B cell (primary cell): ENCODE data around the gene STX1A. TPM values are rescaled to one million over a fixed set of nuclear protein-coding genes. Genes with fewer than 3 reads are reported as not detected.

Experiments used
- ATAC-seq: fragments of 200-7000 bp; cut with Tn5 transposase; one replicate; pipeline ENCODE4 v1.10.0; 2021; ENCODE audit warnings: low read depth, mild to moderate bottlenecking, moderate number of reproducible peaks, moderate library complexity
- CTCF ChIA-PET: fragments of 350-600 bp; sonication (Branson Sonifier 250); formaldehyde crosslinking; loops from one replicate; lab custom pipeline; 2021; ENCODE audit warnings: antibody characterized with exemption, inconsistent platforms; lab: Charles Lee
- POLR2A ChIA-PET: fragments of 350-600 bp; sonication (Branson Sonifier 250); formaldehyde crosslinking; loops from one replicate; lab custom pipeline; 2021; ENCODE audit warnings: antibody characterized with exemption; lab: Charles Lee
- DNase-seq: peaks from one replicate; pipeline ENCODE4 v3.0.0; 2013
- H2AFZ ChIP-seq: 2 replicates; pipeline ENCODE4 v1.6.1; 2012; ENCODE audit warnings: mild to moderate bottlenecking, low read depth, low read length; ENCODE audit not compliant: insufficient read depth, poor library complexity, severe bottlenecking
- H3K27ac ChIP-seq, 2 donors: 1 replicate in 1 of 2; 2 replicates in 1 of 2; pipeline ENCODE4 v1.5.1; 2012 to 2013; ENCODE audit warnings: low read length in 2 of 2, mild to moderate bottlenecking in 2 of 2, moderate library complexity in 1 of 2
- H3K27me3 ChIP-seq, 4 experiments: fragments of 200-600 bp in 1 of 4; sonication (generic) in 1 of 4; replicated peaks in 1 of 4; 1 replicate in 2 of 4; 2 replicates in 2 of 4; pipeline versions ENCODE4 v1.6.1 to v1.7.0; 2013 to 2016; ENCODE audit warnings: low read length in 3 of 4, mild to moderate bottlenecking in 2 of 4, mixed read lengths in 1 of 4, moderate library complexity in 1 of 4; ENCODE audit not compliant: insufficient read depth in 4 of 4, control insufficient read depth in 3 of 4; ENCODE audit errors: control extremely low read depth in 1 of 4
- H3K36me3 ChIP-seq, 2 experiments: replicated peaks in 1 of 2; 1 replicate in 1 of 2; 2 replicates in 1 of 2; pipeline versions ENCODE4 v1.6.1 to v1.7.1; 2013; ENCODE audit warnings: low read length in 1 of 2; ENCODE audit not compliant: insufficient read depth in 2 of 2, control insufficient read depth in 1 of 2; ENCODE audit errors: control extremely low read depth in 1 of 2, extremely low read depth in 1 of 2
- H3K4me1 ChIP-seq, 2 donors: fragments of 200-600 bp in 1 of 2; sonication (generic) in 1 of 2; 1 replicate in 1 of 2; 2 replicates in 1 of 2; pipeline versions ENCODE4 v1.5.1 to v1.6.1; 2013 to 2017; ENCODE audit warnings: low read length in 2 of 2; ENCODE audit not compliant: control insufficient read depth in 2 of 2, insufficient read depth in 2 of 2
- H3K4me2 ChIP-seq: replicated peaks from 2 replicates; pipeline ENCODE3; 2012; ENCODE audit warnings: mild to moderate bottlenecking, low read depth, low read length; ENCODE audit not compliant: poor library complexity, severe bottlenecking
- H3K4me3 ChIP-seq, 5 experiments: fragments of 200-600 bp in 1 of 5; sonication (generic) in 1 of 5; 1 replicate in 3 of 5; 2 replicates in 2 of 5; pipeline versions ENCODE4 v1.5.1 to v1.7.0; 2011 to 2016; ENCODE audit warnings: low read length in 4 of 5, mild to moderate bottlenecking in 4 of 5, low read depth in 2 of 5, control low read depth in 1 of 5, moderate library complexity in 1 of 5; ENCODE audit not compliant: insufficient read depth in 1 of 5; ENCODE audit errors: control extremely low read depth in 1 of 5, extremely low read depth in 1 of 5
- H3K79me2 ChIP-seq: fragments of 200-600 bp; sonication (generic); one replicate; pipeline ENCODE4 v1.6.0; 2016; ENCODE audit warnings: low read length; ENCODE audit not compliant: control insufficient read depth, insufficient read depth
- H3K9ac ChIP-seq: fragments of 200-600 bp; sonication (generic); 2 replicates; pipeline ENCODE4 v1.6.1; 2017; ENCODE audit warnings: mild to moderate bottlenecking, low read length, moderate library complexity
- H3K9me3 ChIP-seq, 3 donors: one replicate each; pipeline versions ENCODE4 v1.6.1 to v1.7.1; 2013; ENCODE audit warnings: low read length in 2 of 3; ENCODE audit not compliant: control insufficient read depth in 2 of 3, insufficient read depth in 1 of 3; ENCODE audit errors: control extremely low read depth in 1 of 3
- H4K20me1 ChIP-seq: 2 replicates; pipeline ENCODE4 v1.6.0; 2012; ENCODE audit warnings: mild to moderate bottlenecking, low read length; ENCODE audit not compliant: insufficient read depth, control insufficient read depth, poor library complexity, severe bottlenecking
- H3K27ac Mint-ChIP-seq: one replicate; pipeline ENCODE4 v1.8.0; 2021; ENCODE audit warnings: mixed read lengths
- H3K27me3 Mint-ChIP-seq: one replicate; pipeline ENCODE4 v1.8.0; 2021; ENCODE audit warnings: mixed read lengths
- H3K4me1 Mint-ChIP-seq: one replicate; pipeline ENCODE4 v1.8.0; 2021; ENCODE audit warnings: mixed read lengths
- H3K4me3 Mint-ChIP-seq: one replicate; pipeline ENCODE4 v1.8.0; 2021; ENCODE audit warnings: mixed read lengths
- H3K9me3 Mint-ChIP-seq: one replicate; pipeline ENCODE4 v1.8.0; 2022; ENCODE audit warnings: mixed read lengths; ENCODE audit not compliant: insufficient read depth
- EZH2 ChIP-seq: IDR thresholded peaks from 2 replicates; pipeline ENCODE4 v1.6.1; 2012; ENCODE audit warnings: borderline replicate concordance, low read depth, mild to moderate bottlenecking, moderate library complexity, low read length; ENCODE audit not compliant: insufficient read depth, poor library complexity, severe bottlenecking
- WGBS: methylation state at CpG from one replicate; pipeline ENCODE4 v1.1.5; 2013; ENCODE audit warnings: missing lambda C conversion rate; ENCODE audit not compliant: insufficient coverage; 5-methylcytosine and 5-hydroxymethylcytosine counted together
- intact Hi-C: fragments of 100-400 bp; cut with micrococcal nuclease; formaldehyde crosslinking; loops from one replicate; pipeline ENCODE4 v1.10.0; 2022
- polyA plus RNA-seq: library from polyadenylated mRNA; depleted of rRNA; stranded (reverse); fragments of >200 nt; gene quantifications from 2 replicates; pipeline ENCODE4 v1.2.3, GENCODE V29; 2012
- total RNA-seq, 2 donors: library from RNA; stranded (reverse); fragments of 120-200 nt in 1 of 2; gene quantifications; 1 replicate in 1 of 2; 2 replicates in 1 of 2; pipeline versions ENCODE4 v1.2.3 to v1.2.4, GENCODE V29; 2013 to 2022
- TF ChIP-seq, protein P1 (sequence below): fragments of 200-600 bp; IDR thresholded peaks from one replicate; pipeline ENCODE4 v1.8.0; 2022; ENCODE audit warnings: antibody characterized with exemption, mild to moderate bottlenecking

The STX1A gene
- total and polyA plus RNA-seq, 2 donors (not counting 1 experiment from before 2014, with no cell fraction given), result 3.1 to 9.6 TPM

DNA sequence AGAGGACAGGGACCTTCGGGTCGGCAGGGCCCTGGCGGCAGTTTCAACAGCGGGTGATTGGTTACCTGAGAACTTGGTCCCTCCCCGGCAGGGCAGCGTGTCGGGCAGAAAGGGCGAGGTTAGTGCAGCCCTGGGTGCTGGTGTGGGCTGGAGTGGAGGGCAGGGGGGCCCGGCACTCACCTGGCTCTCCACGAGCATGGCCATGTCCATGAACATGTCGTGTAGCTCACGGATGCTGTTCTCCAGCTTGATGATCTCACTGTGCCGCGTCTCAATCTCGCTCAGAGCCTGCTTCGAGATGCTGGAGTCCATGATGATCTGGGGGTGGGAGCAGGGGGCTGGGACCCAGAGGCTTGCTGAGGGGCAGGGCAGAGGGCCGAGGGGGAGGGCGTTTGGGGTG is 16.8 kb downstream of the STX1A start:
- no peak for ATAC-seq
- 88% methylated on average over 18 of the region's 18 CpGs for WGBS
- CTCF ChIA-PET, result interaction anchor here (1.1 kb wide), 1 partner anchor 96 kb away, joined by 6 read pairs; no protein-coding TSS in a partner anchor
- Histone ChIP-seq H4K20me1 (no peaks in the 10 kb centered on the region), H3K36me3 (peaks cover 0 to 12% of the 10 kb centered on the region in 2 experiments), H3K9me3 (peaks cover 0 to 5% (median 0%) of the 10 kb centered on the region in 3 donors), H2AFZ (no peak overlapping the region), H3K4me2 (no peak overlapping the region), H3K9ac (no peak overlapping the region), H3K79me2 (no peaks in the 10 kb centered on the region), H3K4me1 (peaks cover 18 to 22% of the 10 kb centered on the region in 2 donors), H3K4me3 (no peak overlapping the region), H3K27me3 (peaks cover 0 to 10% (median 0%) of the 10 kb centered on the region in 4 experiments), H3K27ac (no peak overlapping the region)
- Mint-ChIP-seq H3K9me3 (no peaks in the 10 kb centered on the region), H3K27me3 (peaks cover 7% of the 10 kb centered on the region), H3K27ac (no peak overlapping the region), H3K4me1 (peaks cover 25% of the 10 kb centered on the region), H3K4me3 (no peak overlapping the region)
- DNase-seq, result no peak
- TF ChIP-seq, protein P1, sequence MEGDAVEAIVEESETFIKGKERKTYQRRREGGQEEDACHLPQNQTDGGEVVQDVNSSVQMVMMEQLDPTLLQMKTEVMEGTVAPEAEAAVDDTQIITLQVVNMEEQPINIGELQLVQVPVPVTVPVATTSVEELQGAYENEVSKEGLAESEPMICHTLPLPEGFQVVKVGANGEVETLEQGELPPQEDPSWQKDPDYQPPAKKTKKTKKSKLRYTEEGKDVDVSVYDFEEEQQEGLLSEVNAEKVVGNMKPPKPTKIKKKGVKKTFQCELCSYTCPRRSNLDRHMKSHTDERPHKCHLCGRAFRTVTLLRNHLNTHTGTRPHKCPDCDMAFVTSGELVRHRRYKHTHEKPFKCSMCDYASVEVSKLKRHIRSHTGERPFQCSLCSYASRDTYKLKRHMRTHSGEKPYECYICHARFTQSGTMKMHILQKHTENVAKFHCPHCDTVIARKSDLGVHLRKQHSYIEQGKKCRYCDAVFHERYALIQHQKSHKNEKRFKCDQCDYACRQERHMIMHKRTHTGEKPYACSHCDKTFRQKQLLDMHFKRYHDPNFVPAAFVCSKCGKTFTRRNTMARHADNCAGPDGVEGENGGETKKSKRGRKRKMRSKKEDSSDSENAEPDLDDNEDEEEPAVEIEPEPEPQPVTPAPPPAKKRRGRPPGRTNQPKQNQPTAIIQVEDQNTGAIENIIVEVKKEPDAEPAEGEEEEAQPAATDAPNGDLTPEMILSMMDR, result no peak
- POLR2A ChIA-PET, result no interaction called here
- intact Hi-C loops, result no loop called here

DNA sequence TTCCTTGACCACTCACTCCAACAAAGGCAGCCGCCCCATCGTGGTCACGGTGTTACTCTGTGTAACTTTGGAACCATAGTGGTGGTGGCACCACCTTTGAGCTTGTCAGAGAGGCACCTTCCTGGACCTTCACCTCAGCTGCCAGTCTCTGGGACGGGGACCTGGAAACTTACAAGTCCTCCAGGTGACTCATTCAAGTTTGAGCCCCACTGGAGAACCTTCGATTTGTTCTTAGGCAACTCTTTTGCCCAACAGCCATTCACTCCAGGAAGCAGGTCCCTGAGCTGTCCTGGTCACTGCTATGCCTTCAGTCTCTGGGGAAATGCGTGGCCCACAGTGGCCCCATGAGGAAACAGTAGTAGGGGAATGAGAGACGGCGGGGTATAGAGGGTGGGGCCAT is 17.2 kb downstream of the STX1A start:
- ChIA-PET CTCF (interaction anchor here (1.1 kb wide), 1 partner anchor 95 kb away, joined by 6 read pairs; no protein-coding TSS in a partner anchor), POLR2A (no interaction called here)
- ATAC-seq, result no peak
- Histone ChIP-seq H3K4me2 (no peak overlapping the region), H3K79me2 (no peaks in the 10 kb centered on the region), H3K27me3 (peaks cover 0 to 10% (median 0%) of the 10 kb centered on the region in 4 experiments), H4K20me1 (no peaks in the 10 kb centered on the region), H3K4me3 (no peak overlapping the region), H3K36me3 (peaks cover 0 to 15% of the 10 kb centered on the region in 2 experiments), H3K27ac (no peak overlapping the region), H3K4me1 (peaks cover 16 to 20% of the 10 kb centered on the region in 2 donors), H3K9me3 (peaks cover 0 to 5% (median 0%) of the 10 kb centered on the region in 3 donors), H2AFZ (no peak overlapping the region), H3K9ac (no peak overlapping the region)
- peaks cover 23% of the 10 kb centered on the region for H3K4me1 Mint-ChIP-seq
- H3K9me3 Mint-ChIP-seq, result no peaks in the 10 kb centered on the region
- H3K27me3 Mint-ChIP-seq, result peaks cover 7% of the 10 kb centered on the region
- no peak overlapping the region for H3K27ac Mint-ChIP-seq
- TF ChIP-seq, protein P1, result no peak
- no peak for TF ChIP-seq EZH2
- peak overlapping the region; percentile 37 for H3K4me3 Mint-ChIP-seq
- DNase-seq, result no peak
- WGBS, result 64% methylated on average over 6 of the region's 8 CpGs
- intact Hi-C loops, result no loop called here
